Stimulated activated naive B cell treated with anti-CD40 and anti-IgM and Interleukin-4, amounts not matched to agents 10 μg/mL and 1 μg/mL and 100 μg/mL, for 72 hours (primary cell): Measurements from ENCODE around the gene SLC13A2.

Experiments
- ATAC-seq, 2 donors: fragments of 150-1000 bp; cut with Tn5 transposase; replicated peaks; 2 replicates each; pipeline ENCODE4 v1.10.0; 2021; ENCODE audit warnings: moderate library complexity in 1 of 2
- DNase-seq: peaks from one replicate; pipeline ENCODE4 v3.0.0; 2021
- H3K27ac Mint-ChIP-seq: one replicate; pipeline ENCODE4 v1.8.0; 2022; ENCODE audit warnings: mild to moderate bottlenecking, mixed read lengths
- H3K27me3 Mint-ChIP-seq, 2 donors: one replicate each; pipeline ENCODE4 v1.8.0; 2022; ENCODE audit warnings: mixed read lengths in 2 of 2
- H3K36me3 Mint-ChIP-seq, 2 donors: one replicate each; pipeline ENCODE4 v1.8.0; 2022; ENCODE audit warnings: mixed read lengths in 2 of 2, mild to moderate bottlenecking in 1 of 2
- H3K4me1 Mint-ChIP-seq, 2 donors: one replicate each; pipeline ENCODE4 v1.8.0; 2022; ENCODE audit warnings: mixed read lengths in 2 of 2, mild to moderate bottlenecking in 1 of 2
- H3K4me3 Mint-ChIP-seq, 2 donors: one replicate each; pipeline ENCODE4 v1.8.0; 2022; ENCODE audit warnings: mild to moderate bottlenecking in 2 of 2, mixed read lengths in 2 of 2, moderate library complexity in 1 of 2
- H3K9me3 Mint-ChIP-seq, 2 donors: one replicate each; pipeline ENCODE4 v1.8.0; 2022; ENCODE audit warnings: mixed read lengths in 2 of 2, mild to moderate bottlenecking in 1 of 2

The SLC13A2 gene

GRCh38 chr17:28536532-28537218, 63.2 kb downstream of the SLC13A2 start:
- Mint-ChIP-seq H3K4me1 (no peaks in the 10 kb centered on the region), H3K4me3 (no peak overlapping the region), H3K27ac (no peak overlapping the region), H3K36me3 (no peaks in the 10 kb centered on the region), H3K9me3 (no peaks in the 10 kb centered on the region), H3K27me3 (peaks cover 0 to under 1% of the 10 kb centered on the region in 2 donors)
- ATAC-seq (no peak), DNase-seq (no peak)

GRCh38 chr17:28537219-28537610, 63.8 kb downstream of the SLC13A2 start:
- Mint-ChIP-seq H3K27me3 (no peaks in the 10 kb centered on the region), H3K36me3 (no peaks in the 10 kb centered on the region), H3K4me3 (no peak overlapping the region), H3K9me3 (no peaks in the 10 kb centered on the region), H3K4me1 (no peaks in the 10 kb centered on the region), H3K27ac (peak overlapping the region; percentile 5)
- DNase-seq (no peak), ATAC-seq (no peak)

GRCh38 chr17:28538296-28538895, 65.0 kb downstream of the SLC13A2 start:
- Mint-ChIP-seq H3K9me3 (no peaks in the 10 kb centered on the region), H3K4me3 (no peak overlapping the region), H3K27me3 (no peaks in the 10 kb centered on the region), H3K4me1 (no peaks in the 10 kb centered on the region), H3K36me3 (no peaks in the 10 kb centered on the region), H3K27ac (no peak overlapping the region)
- ATAC-seq (no peak), DNase-seq (no peak)

GRCh38 chr17:28540231-28540630, 66.8 kb downstream of the SLC13A2 start:
- Mint-ChIP-seq H3K36me3 (no peaks in the 10 kb centered on the region), H3K4me3 (no peak overlapping the region), H3K27me3 (no peaks in the 10 kb centered on the region), H3K27ac (no peak overlapping the region), H3K4me1 (peaks cover 0 to 6% of the 10 kb centered on the region in 2 donors), H3K9me3 (no peaks in the 10 kb centered on the region)
- ATAC-seq: no peak
- DNase-seq: no peak

GRCh38 chr17:28541439-28541838, 68.0 kb downstream of the SLC13A2 start:
- Mint-ChIP-seq H3K36me3 (peaks cover 4 to 8% of the 10 kb centered on the region in 2 donors), H3K27me3 (no peaks in the 10 kb centered on the region), H3K4me3 (no peak overlapping the region), H3K4me1 (peaks cover 6 to 8% of the 10 kb centered on the region in 2 donors), H3K27ac (peak overlapping the region; percentile 62), H3K9me3 (no peaks in the 10 kb centered on the region)
- ATAC-seq: no peak
- DNase-seq: no peak

- no peak overlapping the region for H3K27ac Mint-ChIP-seq
- H3K36me3 Mint-ChIP-seq: peaks cover 6 to 27% of the 10 kb centered on the region in 2 donors
- H3K4me1 Mint-ChIP-seq: peaks cover 29 to 30% of the 10 kb centered on the region in 2 donors
- H3K9me3 Mint-ChIP-seq: no peaks in the 10 kb centered on the region
- no peaks in the 10 kb centered on the region for H3K27me3 Mint-ChIP-seq
- ATAC-seq (no peak), DNase-seq (no peak)
- H3K4me3 Mint-ChIP-seq: no peak overlapping the region
Measured at GRCh38 chr17:28544402-28545140, 71.1 kb downstream of the SLC13A2 start.

GRCh38 chr17:28545141-28545503, 71.7 kb downstream of the SLC13A2 start:
- peaks cover 34% of the 10 kb centered on the region in 2 donors for H3K4me1 Mint-ChIP-seq
- H3K36me3 Mint-ChIP-seq: peaks cover 6 to 27% of the 10 kb centered on the region in 2 donors
- H3K27me3 Mint-ChIP-seq: no peaks in the 10 kb centered on the region
- ATAC-seq (no peak), DNase-seq (no peak)
- no peak overlapping the region for H3K27ac Mint-ChIP-seq
- H3K4me3 Mint-ChIP-seq: no peak overlapping the region
- no peaks in the 10 kb centered on the region for H3K9me3 Mint-ChIP-seq

GRCh38 chr17:28545787-28546415, 72.5 kb downstream of the SLC13A2 start:
- peaks cover 6 to 27% of the 10 kb centered on the region in 2 donors for H3K36me3 Mint-ChIP-seq
- DNase-seq (no peak), ATAC-seq (no peak)
- H3K27ac Mint-ChIP-seq: no peak overlapping the region
- no peaks in the 10 kb centered on the region for H3K27me3 Mint-ChIP-seq
- no peak overlapping the region for H3K4me3 Mint-ChIP-seq
- peaks cover 42% of the 10 kb centered on the region in 2 donors for H3K4me1 Mint-ChIP-seq
- no peaks in the 10 kb centered on the region for H3K9me3 Mint-ChIP-seq

GRCh38 chr17:28547096-28547622, 73.7 kb downstream of the SLC13A2 start:
- ATAC-seq (no peak), DNase-seq (no peak)
- H3K27me3 Mint-ChIP-seq: no peaks in the 10 kb centered on the region
- H3K4me1 Mint-ChIP-seq: peaks cover 52 to 54% of the 10 kb centered on the region in 2 donors
- H3K9me3 Mint-ChIP-seq: no peaks in the 10 kb centered on the region
- H3K4me3 Mint-ChIP-seq: peak overlapping the region; percentile 51 to 72
- H3K36me3 Mint-ChIP-seq: peaks cover 6 to 30% of the 10 kb centered on the region in 2 donors
- H3K27ac Mint-ChIP-seq: peak overlapping the region; percentile 92
